PC-3 (cell line): ENCODE data around the gene CDK14. TPM values are rescaled to one million over a fixed set of nuclear protein-coding genes. Genes with fewer than 3 reads are reported as not detected.

Experiments used
- ATAC-seq: fragments of 200-7000 bp; cut with Tn5 transposase; 2 replicates; pipeline ENCODE4 v1.9.1; 2020; ENCODE audit warnings: mild to moderate bottlenecking, moderate library complexity
- BruUV-seq: library from RNA; stranded (reverse); fragments of 400-500 nt; replicated peaks from 2 replicates; lab custom pipeline; 2021; lab: Mats Ljungman, UMichigan
- CTCF ChIA-PET: fragments of 300-600 bp; sonication (Branson Sonifier 250); formaldehyde crosslinking; loops from one replicate; lab custom pipeline; 2022; ENCODE audit warnings: antibody characterized with exemption; lab: Charles Lee
- POLR2A ChIA-PET: fragments of 300-600 bp; sonication (Branson Sonifier 250); formaldehyde crosslinking; loops from one replicate; lab custom pipeline; 2022; ENCODE audit warnings: antibody characterized with exemption; ENCODE audit not compliant: unreplicated experiment; lab: Charles Lee
- DNase-seq: peaks from one replicate; pipeline ENCODE4 v3.0.0-alpha.2; 2015
- H2AFZ ChIP-seq: fragments of 300-600 bp; sonication (generic); 2 replicates; pipeline ENCODE4 v1.6.0; 2016; ENCODE audit warnings: antibody characterized with exemption, low read length
- H3F3A ChIP-seq: fragments of 300-600 bp; sonication (generic); one replicate; pipeline ENCODE4 v1.6.0; 2017; ENCODE audit warnings: antibody characterized with exemption, low read length, control low read depth, mild to moderate bottlenecking; ENCODE audit not compliant: unreplicated experiment
- H3K27ac ChIP-seq: fragments of 300-600 bp; sonication (generic); 2 replicates; pipeline ENCODE4 v1.5.1; 2016; ENCODE audit warnings: mild to moderate bottlenecking, low read length
- H3K27me3 ChIP-seq: fragments of 300-600 bp; sonication (generic); 2 replicates; pipeline ENCODE4 v1.6.1; 2016; ENCODE audit warnings: low read length, mixed read lengths
- H3K36me3 ChIP-seq: fragments of 300-600 bp; sonication (generic); 2 replicates; pipeline ENCODE4 v1.6.1; 2016; ENCODE audit warnings: low read depth, mixed run types, low read length, mixed read lengths
- H3K4me1 ChIP-seq: fragments of 300-600 bp; sonication (generic); 2 replicates; pipeline ENCODE4 v1.5.1; 2016; ENCODE audit warnings: low read length; ENCODE audit not compliant: insufficient read depth
- H3K4me2 ChIP-seq: fragments of 300-600 bp; sonication (generic); 2 replicates; pipeline ENCODE4 v1.6.0; 2016; ENCODE audit warnings: low read length
- H3K4me3 ChIP-seq: fragments of 300-600 bp; sonication (generic); 2 replicates; pipeline ENCODE4 v1.5.1; 2016; ENCODE audit warnings: mild to moderate bottlenecking, low read length, mixed read lengths
- H3K79me2 ChIP-seq: fragments of 300-600 bp; sonication (generic); 2 replicates; pipeline ENCODE4 v1.6.1; 2017; ENCODE audit warnings: low read length, mixed read lengths
- H3K9ac ChIP-seq: fragments of 300-600 bp; sonication (generic); 2 replicates; pipeline ENCODE4 v1.6.0; 2016; ENCODE audit warnings: mild to moderate bottlenecking, low read length
- H3K9me2 ChIP-seq: fragments of 300-600 bp; sonication (generic); replicated peaks from 2 replicates; pipeline ENCODE4 v1.6.1; 2016; ENCODE audit warnings: mixed run types, low read length, mixed read lengths
- H3K9me3 ChIP-seq: fragments of 300-600 bp; sonication (generic); 2 replicates; pipeline ENCODE4 v1.6.1; 2016; ENCODE audit warnings: low read length, mixed read lengths
- H4K20me1 ChIP-seq: fragments of 300-600 bp; sonication (generic); 2 replicates; pipeline ENCODE4 v1.6.1; 2016; ENCODE audit warnings: low read length, mixed read lengths
- EZH2 ChIP-seq: fragments of 300-600 bp; sonication (generic); IDR thresholded peaks from one replicate; pipeline ENCODE4 v1.6.1; 2017; ENCODE audit warnings: antibody characterized with exemption, mild to moderate bottlenecking, low read length; ENCODE audit not compliant: unreplicated experiment
- EZH2phosphoT487 ChIP-seq: fragments of 300-600 bp; sonication (generic); IDR thresholded peaks from 2 replicates; pipeline ENCODE4 v1.6.1; 2018; ENCODE audit warnings: mild to moderate bottlenecking, antibody characterized with exemption, low read length, borderline replicate concordance
- intact Hi-C: fragments of 100-400 bp; cut with micrococcal nuclease; formaldehyde crosslinking; loops from 2 replicates; pipeline ENCODE4 v1.9.0; 2023
- total RNA-seq: library from RNA; depleted of rRNA; stranded (reverse); fragments of >200 nt; gene quantifications from 2 replicates; pipeline ENCODE4 v1.2.3, GENCODE V29; 2014
- TF ChIP-seq, protein P1 (sequence below): fragments of 300-600 bp; sonication (generic); conservative IDR thresholded peaks from 2 replicates; pipeline ENCODE4 v1.5.1; 2017; ENCODE audit warnings: antibody characterized with exemption, low read depth, mild to moderate bottlenecking, low read length

The CDK14 gene
- total RNA-seq, 1 experiment from 2014 or later: 8.2 TPM

DNA sequence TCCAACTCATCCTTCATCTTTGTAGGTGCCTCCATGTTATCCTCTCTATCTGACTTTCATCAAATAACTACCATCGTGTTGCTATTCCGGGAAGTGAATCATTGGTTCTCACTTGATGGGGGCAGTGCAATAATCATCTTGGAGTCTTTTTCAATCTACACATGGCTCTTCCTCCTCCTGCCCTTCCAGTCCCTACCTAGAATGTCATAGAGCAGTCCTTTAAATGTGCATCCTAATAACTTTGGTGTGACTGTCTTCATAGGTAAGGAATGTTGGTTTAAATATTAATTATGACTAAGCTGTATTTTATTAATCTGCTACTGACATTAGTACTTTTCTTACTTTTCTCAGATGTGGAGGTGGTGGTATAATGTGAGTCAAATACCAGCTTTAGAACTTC lies 8.4 kb upstream of the CDK14 start:
- no peak overlapping the region for H2AFZ ChIP-seq
- DNase-seq: no peak
- H3K9me2 ChIP-seq: no peaks in the 10 kb centered on the region
- ChIA-PET CTCF (no interaction called here), POLR2A (no interaction called here)
- BruUV-seq: no TSS peak
- H3F3A ChIP-seq: no peaks in the 10 kb centered on the region
- ATAC-seq: no peak
- H3K4me2 ChIP-seq: no peak overlapping the region
- no peak for TF ChIP-seq EZH2
- TF ChIP-seq, protein P1, sequence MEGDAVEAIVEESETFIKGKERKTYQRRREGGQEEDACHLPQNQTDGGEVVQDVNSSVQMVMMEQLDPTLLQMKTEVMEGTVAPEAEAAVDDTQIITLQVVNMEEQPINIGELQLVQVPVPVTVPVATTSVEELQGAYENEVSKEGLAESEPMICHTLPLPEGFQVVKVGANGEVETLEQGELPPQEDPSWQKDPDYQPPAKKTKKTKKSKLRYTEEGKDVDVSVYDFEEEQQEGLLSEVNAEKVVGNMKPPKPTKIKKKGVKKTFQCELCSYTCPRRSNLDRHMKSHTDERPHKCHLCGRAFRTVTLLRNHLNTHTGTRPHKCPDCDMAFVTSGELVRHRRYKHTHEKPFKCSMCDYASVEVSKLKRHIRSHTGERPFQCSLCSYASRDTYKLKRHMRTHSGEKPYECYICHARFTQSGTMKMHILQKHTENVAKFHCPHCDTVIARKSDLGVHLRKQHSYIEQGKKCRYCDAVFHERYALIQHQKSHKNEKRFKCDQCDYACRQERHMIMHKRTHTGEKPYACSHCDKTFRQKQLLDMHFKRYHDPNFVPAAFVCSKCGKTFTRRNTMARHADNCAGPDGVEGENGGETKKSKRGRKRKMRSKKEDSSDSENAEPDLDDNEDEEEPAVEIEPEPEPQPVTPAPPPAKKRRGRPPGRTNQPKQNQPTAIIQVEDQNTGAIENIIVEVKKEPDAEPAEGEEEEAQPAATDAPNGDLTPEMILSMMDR: no peak
- no peak for TF ChIP-seq EZH2phosphoT487
- no peaks in the 10 kb centered on the region for H4K20me1 ChIP-seq
- H3K36me3 ChIP-seq: no peaks in the 10 kb centered on the region
- H3K27ac ChIP-seq: no peak overlapping the region
- intact Hi-C loops: no loop called here
- no peaks in the 10 kb centered on the region for H3K27me3 ChIP-seq
- no peaks in the 10 kb centered on the region for H3K79me2 ChIP-seq
- H3K4me3 ChIP-seq: no peak overlapping the region
- H3K4me1 ChIP-seq: peaks cover 8% of the 10 kb centered on the region
- H3K9me3 ChIP-seq: no peaks in the 10 kb centered on the region
- no peak overlapping the region for H3K9ac ChIP-seq

DNA sequence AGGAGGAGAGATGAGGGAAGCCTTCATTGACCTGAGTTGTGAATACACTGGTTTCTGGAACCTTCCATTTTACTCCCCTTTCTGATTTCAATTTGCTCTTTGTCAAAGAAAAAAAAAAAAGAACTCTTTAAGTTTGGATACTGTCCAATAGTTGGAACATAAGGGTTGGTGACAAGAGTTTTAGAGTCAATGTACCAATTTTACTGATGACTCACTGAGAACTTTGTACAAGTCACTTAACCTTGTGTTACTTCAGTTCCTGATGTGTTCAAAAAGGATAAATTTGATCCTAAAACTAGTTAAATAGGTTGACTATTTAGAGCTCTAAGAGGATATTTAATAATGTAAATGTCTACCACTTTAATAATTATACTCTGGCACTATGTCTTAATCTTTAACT lies 4.1 kb upstream of the CDK14 start:
- no peak overlapping the region for H2AFZ ChIP-seq
- peaks cover 26% of the 10 kb centered on the region for H3K4me1 ChIP-seq
- H3K4me2 ChIP-seq: no peak overlapping the region
- H3K4me3 ChIP-seq: no peak overlapping the region
- ChIA-PET CTCF (no interaction called here), POLR2A (no interaction called here)
- no peaks in the 10 kb centered on the region for H3K9me3 ChIP-seq
- DNase-seq: peak; percentile 37
- peaks cover 3% of the 10 kb centered on the region for H3K79me2 ChIP-seq
- no peak for ATAC-seq
- H3K36me3 ChIP-seq: no peaks in the 10 kb centered on the region
- no peaks in the 10 kb centered on the region for H3K9me2 ChIP-seq
- no peaks in the 10 kb centered on the region for H4K20me1 ChIP-seq
- no peaks in the 10 kb centered on the region for H3F3A ChIP-seq
- no peak for TF ChIP-seq EZH2
- no peak for TF ChIP-seq EZH2phosphoT487
- TF ChIP-seq, protein P1: no peak
- no TSS peak for BruUV-seq
- no peak overlapping the region for H3K9ac ChIP-seq
- intact Hi-C loops: loop anchor here (10.0 kb wide), 1 partner anchor 137 kb away; no protein-coding TSS in a partner anchor
- H3K27me3 ChIP-seq: no peaks in the 10 kb centered on the region
- H3K27ac ChIP-seq: no peak overlapping the region

DNA sequence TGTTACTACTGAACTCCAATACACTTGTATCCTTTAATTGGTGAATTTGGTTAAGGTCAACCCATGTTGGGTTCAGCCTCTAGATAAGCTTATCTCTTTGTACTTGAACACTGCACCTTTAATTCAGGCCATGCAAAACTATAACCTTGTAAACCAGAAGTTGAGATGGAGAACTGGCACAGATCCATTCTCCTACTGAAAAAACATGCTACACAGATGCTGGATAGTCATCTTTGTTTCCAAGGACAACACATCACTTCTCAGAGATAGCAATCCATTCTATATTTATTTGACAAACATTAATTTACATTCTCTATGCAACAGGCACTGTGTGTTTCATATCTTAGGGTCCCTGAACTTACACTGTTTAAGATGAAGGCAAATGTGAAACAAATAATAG lies 2.9 kb upstream of the CDK14 start:
- no peaks in the 10 kb centered on the region for H3K9me3 ChIP-seq
- POLR2A ChIA-PET: no interaction called here
- peaks cover 15% of the 10 kb centered on the region for H3K79me2 ChIP-seq
- ATAC-seq (no peak), DNase-seq (no peak)
- no peaks in the 10 kb centered on the region for H4K20me1 ChIP-seq
- H3K36me3 ChIP-seq: no peaks in the 10 kb centered on the region
- no peaks in the 10 kb centered on the region for H3K9me2 ChIP-seq
- no peak overlapping the region for H3K27ac ChIP-seq
- CTCF ChIA-PET: no interaction called here
- H3K4me3 ChIP-seq: no peak overlapping the region
- no peak overlapping the region for H3K4me2 ChIP-seq
- H3K4me1 ChIP-seq: peaks cover 32% of the 10 kb centered on the region
- H3K27me3 ChIP-seq: no peaks in the 10 kb centered on the region
- H3K9ac ChIP-seq: no peak overlapping the region
- intact Hi-C loops: loop anchor here (10.0 kb wide), 1 partner anchor 138 kb away; no protein-coding TSS in a partner anchor
- no peak for TF ChIP-seq EZH2
- TF ChIP-seq, protein P1: no peak
- no peak for TF ChIP-seq EZH2phosphoT487
- no peaks in the 10 kb centered on the region for H3F3A ChIP-seq
- BruUV-seq: no TSS peak
- H2AFZ ChIP-seq: no peak overlapping the region
